VCaP (cell line): ENCODE results near the gene RNASET2.

Source experiments
- H3K27ac ChIP-seq: fragments of 450-650 bp; 2 replicates; pipeline ENCODE4 v1.5.1; 2017
- TF ChIP-seq, protein P1 (sequence below): fragments of 450-650 bp; conservative IDR thresholded peaks from 2 replicates; pipeline ENCODE4 v1.5.1; 2017; ENCODE audit warnings: mild to moderate bottlenecking, moderate library complexity

RNASET2 gene

DNA sequence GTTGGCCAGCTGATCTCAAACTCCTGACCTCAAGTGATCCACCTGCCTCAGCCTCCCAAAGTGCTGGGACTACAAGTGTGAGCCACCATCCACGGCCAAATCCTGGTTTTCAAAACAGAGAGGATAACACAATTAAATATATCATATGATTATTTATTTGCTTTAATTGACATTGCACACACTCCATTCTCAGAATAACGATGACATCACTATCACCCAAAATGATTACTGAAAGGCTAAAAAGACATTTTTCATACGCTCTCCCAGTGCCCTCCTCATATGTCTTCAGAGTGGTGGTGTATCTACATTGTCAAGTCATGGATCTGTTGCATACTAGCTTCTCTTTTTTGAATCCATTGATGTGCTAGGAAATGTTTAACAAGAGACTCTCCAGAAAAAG is 24.4 kb upstream of the RNASET2 start:
- H3K27ac ChIP-seq, result no peak overlapping the region
- TF ChIP-seq, protein P1, sequence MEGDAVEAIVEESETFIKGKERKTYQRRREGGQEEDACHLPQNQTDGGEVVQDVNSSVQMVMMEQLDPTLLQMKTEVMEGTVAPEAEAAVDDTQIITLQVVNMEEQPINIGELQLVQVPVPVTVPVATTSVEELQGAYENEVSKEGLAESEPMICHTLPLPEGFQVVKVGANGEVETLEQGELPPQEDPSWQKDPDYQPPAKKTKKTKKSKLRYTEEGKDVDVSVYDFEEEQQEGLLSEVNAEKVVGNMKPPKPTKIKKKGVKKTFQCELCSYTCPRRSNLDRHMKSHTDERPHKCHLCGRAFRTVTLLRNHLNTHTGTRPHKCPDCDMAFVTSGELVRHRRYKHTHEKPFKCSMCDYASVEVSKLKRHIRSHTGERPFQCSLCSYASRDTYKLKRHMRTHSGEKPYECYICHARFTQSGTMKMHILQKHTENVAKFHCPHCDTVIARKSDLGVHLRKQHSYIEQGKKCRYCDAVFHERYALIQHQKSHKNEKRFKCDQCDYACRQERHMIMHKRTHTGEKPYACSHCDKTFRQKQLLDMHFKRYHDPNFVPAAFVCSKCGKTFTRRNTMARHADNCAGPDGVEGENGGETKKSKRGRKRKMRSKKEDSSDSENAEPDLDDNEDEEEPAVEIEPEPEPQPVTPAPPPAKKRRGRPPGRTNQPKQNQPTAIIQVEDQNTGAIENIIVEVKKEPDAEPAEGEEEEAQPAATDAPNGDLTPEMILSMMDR, result no peak

DNA sequence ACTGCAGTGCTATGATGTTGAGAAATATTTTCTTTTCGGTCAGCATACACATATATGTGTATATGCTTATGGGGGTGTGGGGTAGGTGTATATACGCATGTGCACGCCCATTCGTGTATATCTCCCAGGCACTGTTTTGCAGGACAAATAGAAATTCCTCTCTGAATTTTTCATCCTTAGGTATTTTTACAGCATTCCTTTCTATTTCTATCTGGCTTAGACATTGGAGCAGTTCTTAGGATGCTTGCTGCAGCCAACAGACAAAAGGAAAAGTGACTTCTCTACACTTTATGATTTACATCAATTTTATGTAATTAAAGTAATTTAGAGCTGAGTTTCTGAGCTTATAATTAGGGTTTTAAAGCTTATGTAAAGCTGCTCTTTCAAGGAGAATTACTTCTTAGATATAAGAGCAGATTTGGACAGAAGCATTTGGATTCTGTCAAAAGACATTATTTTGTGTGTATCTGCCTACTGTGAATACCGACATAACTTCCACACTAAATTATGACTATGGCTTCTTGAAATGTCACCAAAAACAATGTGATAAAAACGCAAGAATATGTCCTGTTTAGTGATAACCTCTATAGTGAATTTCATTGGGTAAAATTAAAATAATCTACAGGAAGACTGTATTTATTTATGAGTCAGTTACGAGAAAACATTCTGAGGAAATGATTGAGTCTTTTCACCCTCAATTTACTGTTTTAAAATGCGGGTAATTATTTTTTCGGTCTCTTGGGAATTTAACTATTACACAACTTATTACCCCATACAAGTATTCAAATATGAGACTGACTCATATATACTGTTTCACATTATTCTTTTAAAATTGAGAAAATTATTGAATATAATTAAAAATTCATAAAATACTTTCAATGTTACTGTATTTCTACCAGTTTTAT is 21.5 kb upstream of the RNASET2 start:
- TF ChIP-seq, protein P1, result no peak

DNA sequence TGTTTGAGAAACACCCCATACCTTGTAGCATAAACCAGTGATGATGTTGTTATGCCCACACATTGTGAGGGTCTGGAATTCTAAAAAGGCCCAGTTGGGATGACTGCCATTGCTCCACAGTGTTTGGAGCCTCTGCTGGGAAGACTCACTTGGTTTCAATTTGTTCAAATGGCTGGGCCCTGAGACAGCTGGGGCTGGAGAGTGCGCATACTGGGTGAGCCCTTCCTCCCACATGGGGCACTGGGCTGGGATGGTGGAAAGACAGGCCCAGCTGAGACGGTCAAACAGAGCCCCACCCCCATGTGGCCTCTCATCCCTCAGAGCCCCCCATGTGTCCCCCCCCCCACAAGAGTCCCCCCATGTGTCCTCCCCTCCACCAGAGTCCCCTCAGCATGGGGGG is 20.3 kb upstream of the RNASET2 start:
- H3K27ac ChIP-seq, result no peak overlapping the region
- TF ChIP-seq, protein P1, result no peak

More for the DNA sequence above, 21.5 kb upstream of the RNASET2 start:
- no peak overlapping the region for H3K27ac ChIP-seq

DNA sequence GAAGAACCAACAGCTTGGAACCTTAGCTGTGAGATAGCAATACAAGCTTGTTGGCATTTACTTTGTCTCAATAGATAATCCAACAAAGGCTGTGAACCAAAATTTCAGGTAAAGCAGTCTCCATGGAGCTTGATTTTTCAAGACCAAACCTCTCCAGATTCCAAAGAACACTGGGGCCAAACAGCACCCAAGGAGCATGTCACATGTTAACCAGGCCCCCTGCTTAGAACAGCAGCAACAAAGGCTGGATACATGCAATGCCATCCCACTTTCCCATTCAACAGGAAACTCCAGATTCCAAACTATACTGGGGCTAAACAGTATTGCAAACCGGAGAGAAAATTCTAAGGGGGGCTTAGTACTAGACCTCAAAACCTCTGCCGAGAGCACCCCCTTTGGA is 15.8 kb upstream of the RNASET2 start:
- TF ChIP-seq, protein P1, result no peak

DNA sequence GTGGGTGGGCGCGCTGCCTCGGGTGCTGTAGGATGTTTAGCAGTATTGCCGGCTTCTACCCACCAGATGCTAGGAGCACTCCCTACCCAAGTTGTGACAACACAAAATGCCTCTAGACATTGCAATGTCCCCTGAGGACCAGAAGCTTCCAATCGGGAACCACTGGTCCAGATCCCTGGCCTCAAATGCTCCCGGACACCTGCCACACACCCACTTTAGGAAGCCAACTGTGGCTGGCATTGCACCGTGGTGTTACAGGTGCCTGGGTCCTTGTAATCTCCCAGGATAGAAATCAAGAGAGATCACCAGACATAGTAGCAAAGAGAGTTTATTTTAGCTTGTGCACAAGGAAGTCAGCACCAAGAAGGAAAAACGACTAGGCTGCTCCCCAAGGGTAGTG is 14.9 kb upstream of the RNASET2 start:
- TF ChIP-seq, protein P1, result no peak
- H3K27ac ChIP-seq, result no peak overlapping the region

More for the DNA sequence above, 15.8 kb upstream of the RNASET2 start:
- H3K27ac ChIP-seq, result no peak overlapping the region

DNA sequence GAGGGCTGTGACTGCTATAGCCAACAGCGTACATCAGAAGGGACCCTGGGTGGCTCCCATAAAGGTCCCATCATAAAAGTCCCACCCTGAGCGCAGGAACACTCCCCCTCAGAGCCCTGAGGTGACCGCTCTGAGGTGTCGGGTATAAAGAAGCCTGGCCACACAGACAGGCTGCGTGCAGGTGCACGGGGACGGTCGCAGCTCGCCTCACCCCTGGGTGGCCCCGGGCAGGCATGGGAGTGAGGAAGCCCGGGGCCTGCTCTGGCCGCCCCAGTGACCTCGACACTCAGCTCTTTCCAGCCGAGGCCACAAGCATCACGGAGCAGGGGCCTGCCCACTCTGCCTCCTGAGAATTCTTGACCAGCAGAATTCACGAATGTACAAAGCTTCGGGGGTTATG is 14.4 kb upstream of the RNASET2 start:
- no peak overlapping the region for H3K27ac ChIP-seq
- TF ChIP-seq, protein P1, result no peak

DNA sequence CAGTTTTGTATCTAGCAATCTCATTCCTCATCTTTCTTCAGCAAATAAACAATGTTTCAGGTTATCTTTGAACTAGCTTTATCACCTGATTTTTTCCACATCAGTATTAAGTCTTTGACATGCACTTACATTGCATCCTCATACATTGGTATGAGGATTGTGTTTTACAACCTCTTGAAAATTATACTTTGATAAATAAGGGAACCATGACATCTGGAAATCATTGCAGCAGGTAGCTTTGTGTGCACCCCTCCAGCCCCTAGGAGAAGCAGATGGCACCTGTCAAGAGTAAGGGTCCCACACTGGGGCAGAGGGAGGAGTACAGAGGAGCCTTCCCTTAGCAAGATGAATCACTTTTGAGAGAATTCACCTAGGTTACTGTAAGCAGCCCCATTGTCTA is 13.7 kb upstream of the RNASET2 start:
- H3K27ac ChIP-seq, result no peak overlapping the region
- TF ChIP-seq, protein P1, result no peak
